Measurements from ENCODE around the gene TAMALIN.

- no peak for TF ChIP-seq CTCF (IDR thresholded peaks at IDR 0.05)
- TF ChIP-seq POLR2A (IDR thresholded peaks at IDR 0.05): no peak
- TF ChIP-seq POLR2AphosphoS5 (IDR thresholded peaks at IDR 0.05): peak in 1 of 3 donors; percentile 16
- no peak for TF ChIP-seq EP300 (IDR thresholded peaks at IDR 0.05)
Measured at GRCh38 chr12:52026263-52026662, 19.5 kb downstream of the TAMALIN start.

Data from stomach (tissue), 4 donors.